Endodermal cell (in vitro differentiated cells): ENCODE measurements around the gene TPP1. TPM values are rescaled to one million over a fixed set of nuclear protein-coding genes. Genes with fewer than 3 reads are reported as not detected.

Experiments used
- DNase-seq: peaks from one replicate; pipeline ENCODE4 v3.0.0-alpha.2; 2017
- H3K27ac ChIP-seq: 2 replicates; pipeline ENCODE4 v1.5.1; 2013; ENCODE audit warnings: mild to moderate bottlenecking, low read depth, low read length, moderate library complexity
- H3K27me3 ChIP-seq: 2 replicates; pipeline ENCODE4 v1.6.1; 2013; ENCODE audit warnings: mild to moderate bottlenecking, low read length, moderate library complexity; ENCODE audit not compliant: insufficient read depth, control insufficient read depth, poor library complexity, severe bottlenecking
- H3K36me3 ChIP-seq: 2 replicates; pipeline ENCODE4 v1.7.0; 2013; ENCODE audit warnings: mild to moderate bottlenecking, low read length, moderate library complexity; ENCODE audit not compliant: control insufficient read depth, insufficient read depth
- H3K4me1 ChIP-seq: one replicate; pipeline ENCODE4 v1.7.0; 2013; ENCODE audit warnings: low read length; ENCODE audit not compliant: control insufficient read depth, insufficient read depth
- H3K4me3 ChIP-seq: 2 replicates; pipeline ENCODE4 v1.5.1; 2013; ENCODE audit warnings: mild to moderate bottlenecking, low read length, moderate library complexity
- H3K9ac ChIP-seq: 2 replicates; pipeline ENCODE4 v1.6.1; 2013; ENCODE audit warnings: mild to moderate bottlenecking, low read length, moderate library complexity; ENCODE audit not compliant: poor library complexity, severe bottlenecking; ENCODE audit errors: extremely low read depth
- H3K9me3 ChIP-seq: 2 replicates; pipeline ENCODE4 v1.6.1; 2013; ENCODE audit warnings: mild to moderate bottlenecking, low read length, moderate library complexity; ENCODE audit not compliant: control insufficient read depth
- H3K27ac Mint-ChIP-seq: 2 replicates; pipeline ENCODE4 v1.8.0; 2020; ENCODE audit warnings: mixed read lengths
- H3K27me3 Mint-ChIP-seq: 2 replicates; pipeline ENCODE4 v1.8.0; 2021; ENCODE audit warnings: mild to moderate bottlenecking, mixed read lengths; ENCODE audit not compliant: insufficient read depth
- H3K36me3 Mint-ChIP-seq: 2 replicates; pipeline ENCODE4 v1.8.0; 2020; ENCODE audit warnings: low read depth, mixed read lengths
- H3K4me1 Mint-ChIP-seq: 2 replicates; pipeline ENCODE4 v1.8.0; 2020; ENCODE audit warnings: mixed read lengths
- H3K4me3 Mint-ChIP-seq: 2 replicates; pipeline ENCODE4 v1.8.0; 2020; ENCODE audit warnings: mild to moderate bottlenecking, moderate library complexity, mixed read lengths
- H3K9me3 Mint-ChIP-seq: 2 replicates; pipeline ENCODE4 v1.8.0; 2020; ENCODE audit warnings: mild to moderate bottlenecking, mixed read lengths
- CTCF ChIP-seq: fragments of 200-600 bp; sonication (generic); conservative IDR thresholded peaks from 2 replicates; pipeline ENCODE4 v1.5.0; 2021; ENCODE audit warnings: antibody characterized with exemption, mild to moderate bottlenecking
- WGBS, 2 experiments: methylation state at CpG; one replicate each; pipeline versions ENCODE4 v1.1.5 to v1.1.7; 2013; ENCODE audit warnings: missing lambda C conversion rate in 2 of 2, mixed read lengths in 1 of 2; ENCODE audit not compliant: insufficient coverage in 1 of 2, insufficient read length in 1 of 2; 5-methylcytosine and 5-hydroxymethylcytosine counted together
- total RNA-seq, 2 donors: library from RNA; stranded (reverse); fragmentation: NEBNext Ultra II Directional in 1 of 2; extraction: Animal tissue kit (Norgen Biotek cat#: 25700) in 1 of 2; gene quantifications; 2 replicates in 1 of 2; 3 replicates in 1 of 2; pipeline ENCODE4 v1.2.1, GENCODE V29; 2021

The TPP1 gene
- total RNA-seq, 2 donors from 2014 or later, result 68.3 to 71.0 TPM

DNA sequence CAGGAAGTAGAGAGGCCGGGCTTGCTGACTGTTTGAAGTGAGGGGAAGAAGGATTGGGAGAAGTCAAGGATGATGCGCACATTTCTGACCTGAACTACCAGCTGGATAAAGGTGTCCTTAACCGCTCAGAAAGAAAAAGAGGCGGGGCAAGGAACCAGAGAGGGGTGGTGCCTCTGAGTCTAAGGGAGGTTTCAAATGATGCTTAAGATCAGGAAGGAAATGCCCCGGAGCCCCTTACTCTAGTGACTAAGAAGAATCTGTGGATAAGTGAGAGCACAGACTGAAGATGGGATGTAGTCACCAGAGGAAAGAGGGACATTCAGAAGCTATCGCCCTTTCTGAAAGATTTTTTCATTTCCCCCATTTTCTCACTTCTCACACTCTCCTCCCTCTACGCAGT lies 23.7 kb upstream of the TPP1 start:
- Mint-ChIP-seq H3K27me3 (no peaks in the 10 kb centered on the region), H3K4me1 (no peaks in the 10 kb centered on the region), H3K27ac (no peak overlapping the region), H3K36me3 (no peaks in the 10 kb centered on the region), H3K9me3 (no peaks in the 10 kb centered on the region), H3K4me3 (no peak overlapping the region)
- Histone ChIP-seq H3K4me1 (no peaks in the 10 kb centered on the region), H3K9ac (no peak overlapping the region), H3K27ac (no peak overlapping the region), H3K27me3 (no peaks in the 10 kb centered on the region), H3K4me3 (no peak overlapping the region), H3K36me3 (peaks cover 15% of the 10 kb centered on the region), H3K9me3 (no peaks in the 10 kb centered on the region)
- no peak for DNase-seq
- TF ChIP-seq CTCF, result no peak
- WGBS, 2 experiments, result 86 to 98% methylated on average over 5 to 7 of the region's 7 CpGs

GRCh38 chr11:6640985-6641701 lies 21.9 kb upstream of the TPP1 start:
- H3K27ac ChIP-seq, result no peak overlapping the region
- Mint-ChIP-seq H3K4me3 (no peak overlapping the region), H3K4me1 (no peaks in the 10 kb centered on the region), H3K9me3 (no peaks in the 10 kb centered on the region), H3K36me3 (no peaks in the 10 kb centered on the region), H3K27me3 (no peaks in the 10 kb centered on the region), H3K27ac (no peak overlapping the region)
- WGBS, 2 experiments, result 95 to 98% methylated on average over 21 to 26 of the region's 26 CpGs
- H3K9ac ChIP-seq, result no peak overlapping the region
- H3K36me3 ChIP-seq, result peaks cover 19% of the 10 kb centered on the region
- no peak overlapping the region for H3K4me3 ChIP-seq
- H3K9me3 ChIP-seq, result no peaks in the 10 kb centered on the region
- TF ChIP-seq CTCF, result no peak
- no peak for DNase-seq
- H3K4me1 ChIP-seq, result no peaks in the 10 kb centered on the region
- H3K27me3 ChIP-seq, result no peaks in the 10 kb centered on the region

DNA sequence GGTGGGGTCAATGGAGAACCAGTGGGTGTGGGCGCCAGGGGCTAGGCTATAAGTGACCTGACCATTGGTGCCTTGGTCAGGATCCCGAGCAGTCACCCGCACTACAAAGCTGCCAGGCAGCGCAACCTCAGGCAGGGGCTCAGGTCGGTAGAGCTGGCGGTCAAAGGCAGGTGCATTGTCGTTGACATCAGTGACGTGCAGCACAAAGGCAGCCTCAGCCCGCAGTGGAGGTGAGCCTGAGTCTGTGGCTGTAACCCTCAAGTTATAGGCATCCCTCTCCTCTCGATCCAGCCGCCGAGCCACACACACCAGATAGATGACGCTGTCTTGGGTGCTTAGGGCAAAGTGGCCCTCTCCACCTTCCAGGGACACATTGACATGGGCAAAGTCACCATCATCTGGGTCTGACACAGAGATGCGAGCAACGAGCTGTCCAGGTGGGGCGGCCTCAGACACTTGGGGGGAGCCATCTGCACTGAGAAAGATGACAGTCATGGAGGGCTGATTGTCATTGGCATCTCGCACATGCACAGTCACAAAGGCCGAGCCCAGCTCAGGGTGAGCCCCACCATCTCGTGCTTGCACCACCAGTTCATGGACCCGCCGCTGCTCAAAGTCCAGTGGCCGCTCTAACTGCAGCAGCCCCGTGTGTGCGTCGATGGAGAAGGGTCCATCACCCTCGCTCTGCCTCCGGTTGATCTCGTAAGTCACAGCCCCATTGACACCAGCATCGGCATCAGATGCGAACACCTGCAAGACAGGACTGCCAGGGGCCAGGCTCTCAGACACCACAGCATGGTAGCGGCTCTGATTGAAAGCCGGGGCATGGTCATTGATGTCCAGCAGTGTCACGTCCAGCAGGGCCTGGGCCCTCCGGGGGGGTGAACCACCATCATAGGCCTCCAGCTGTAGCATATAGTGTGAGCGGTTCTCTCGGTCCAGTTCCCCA lies 21.1 kb upstream of the TPP1 start:
- TF ChIP-seq CTCF, result no peak
- H3K9me3 ChIP-seq, result no peaks in the 10 kb centered on the region
- Mint-ChIP-seq H3K36me3 (no peaks in the 10 kb centered on the region), H3K27me3 (no peaks in the 10 kb centered on the region), H3K4me3 (no peak overlapping the region), H3K27ac (no peak overlapping the region), H3K4me1 (no peaks in the 10 kb centered on the region), H3K9me3 (no peaks in the 10 kb centered on the region)
- H3K4me3 ChIP-seq, result no peak overlapping the region
- DNase-seq, result no peak
- H3K27ac ChIP-seq, result no peak overlapping the region
- no peak overlapping the region for H3K9ac ChIP-seq
- WGBS, 2 experiments, result 96 to 99% methylated on average over 28 to 36 of the region's 36 CpGs
- H3K27me3 ChIP-seq, result no peaks in the 10 kb centered on the region
- peaks cover 17% of the 10 kb centered on the region for H3K36me3 ChIP-seq
- H3K4me1 ChIP-seq, result no peaks in the 10 kb centered on the region
